GM19193 (cell line): Measurements from ENCODE around the gene OXT.

Experiments used
- POLR2A ChIP-seq: IDR thresholded peaks from 4 replicates; pipeline ENCODE4 v1.6.1; 2011; ENCODE audit not compliant: insufficient read depth, insufficient read length; ENCODE audit errors: extremely low read depth

The OXT gene

GRCh38 chr20:3077618-3078134 is 6.3 kb downstream of the OXT start:
- no peak for TF ChIP-seq POLR2A

DNA sequence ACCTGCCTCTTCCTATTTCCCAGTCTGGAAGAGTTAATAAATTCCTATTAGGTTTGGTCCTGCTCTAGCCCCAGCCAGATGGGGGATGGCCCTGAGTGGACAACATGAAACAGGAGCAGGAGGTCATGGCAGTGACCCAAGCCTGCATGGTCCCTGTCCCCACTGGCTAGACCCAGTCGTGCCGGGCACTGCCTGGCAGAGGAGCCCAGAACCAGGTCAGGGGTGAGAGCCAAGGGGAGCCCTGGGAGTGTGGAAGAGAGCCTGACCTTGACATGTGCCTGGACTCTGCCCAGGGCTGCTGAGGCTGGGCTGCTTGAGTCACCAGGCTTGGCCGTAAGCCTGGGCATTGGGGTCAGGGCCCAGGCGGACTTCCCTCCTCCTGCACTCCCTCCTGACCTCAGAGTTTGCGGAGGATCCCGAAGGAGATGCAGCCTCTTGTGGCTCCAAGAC is 9.5 kb downstream of the OXT start:
- no peak for TF ChIP-seq POLR2A

DNA sequence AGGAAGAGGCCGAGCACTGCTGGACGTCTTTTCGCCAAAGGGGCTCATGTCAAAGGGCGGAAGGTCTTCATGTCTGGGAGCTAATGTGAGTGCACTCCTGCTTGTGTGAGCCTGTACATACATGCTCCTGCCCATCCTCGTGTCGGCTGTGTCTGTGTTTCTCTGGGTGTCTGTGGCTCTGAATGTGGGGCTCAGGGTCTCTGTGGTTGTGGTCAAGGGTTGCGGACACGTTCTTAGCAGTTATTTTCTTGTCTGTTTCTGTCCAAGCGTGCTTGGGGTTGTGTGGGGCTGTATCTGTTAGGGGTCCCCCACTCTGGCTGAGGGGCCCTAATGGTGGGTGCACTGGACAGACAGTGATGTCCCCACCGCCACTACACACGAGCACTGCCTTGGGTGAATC is 10.2 kb downstream of the OXT start:
- no peak for TF ChIP-seq POLR2A

DNA sequence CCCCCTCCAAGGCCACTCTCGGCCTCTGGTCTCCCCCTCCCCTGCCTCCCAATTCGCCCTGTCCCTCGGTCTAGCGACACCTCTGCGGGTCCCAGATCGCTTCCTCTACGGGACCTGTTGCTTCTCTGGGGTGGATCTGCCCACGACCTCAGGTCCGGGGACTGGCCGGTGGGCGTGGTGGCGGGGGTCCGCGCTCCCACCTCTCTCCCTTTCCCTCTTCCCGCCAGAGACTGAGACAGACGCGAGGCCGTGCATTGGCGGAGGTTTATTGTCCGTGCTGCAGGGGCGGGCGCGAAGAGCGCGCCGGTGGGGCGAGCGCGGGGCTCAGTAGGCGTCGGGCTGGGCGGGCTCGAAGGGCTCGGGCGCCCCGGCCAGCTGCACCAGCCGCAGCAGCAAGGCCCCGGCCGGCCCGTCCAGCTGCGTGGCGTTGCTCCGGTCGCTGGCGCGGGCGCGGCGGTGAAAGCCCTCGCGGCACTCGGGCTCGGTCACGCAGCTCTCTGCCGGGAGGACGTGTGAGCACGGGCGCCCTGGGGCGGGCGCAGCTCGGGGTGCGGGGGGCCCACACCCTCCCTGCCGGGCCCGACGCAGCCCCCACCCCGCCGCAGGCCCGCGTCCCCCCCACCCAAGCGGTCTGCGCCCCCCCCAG is 11.0 kb downstream of the OXT start:
- no peak for TF ChIP-seq POLR2A

GRCh38 chr20:3082955-3083952 is 11.8 kb downstream of the OXT start:
- no peak for TF ChIP-seq POLR2A

- no peak for TF ChIP-seq POLR2A
Observed at GRCh38 chr20:3084283-3084985, 13.0 kb downstream of the OXT start, which contains the start of gene AVP. Gene AVP, minus strand, starts transcription at chr20:3084724. Its CDS starts 50 bp downstream, at chr20:3084674.

- TF ChIP-seq POLR2A: no peak
Observed at GRCh38 chr20:3084986-3085360, 13.6 kb downstream of the OXT start.

DNA sequence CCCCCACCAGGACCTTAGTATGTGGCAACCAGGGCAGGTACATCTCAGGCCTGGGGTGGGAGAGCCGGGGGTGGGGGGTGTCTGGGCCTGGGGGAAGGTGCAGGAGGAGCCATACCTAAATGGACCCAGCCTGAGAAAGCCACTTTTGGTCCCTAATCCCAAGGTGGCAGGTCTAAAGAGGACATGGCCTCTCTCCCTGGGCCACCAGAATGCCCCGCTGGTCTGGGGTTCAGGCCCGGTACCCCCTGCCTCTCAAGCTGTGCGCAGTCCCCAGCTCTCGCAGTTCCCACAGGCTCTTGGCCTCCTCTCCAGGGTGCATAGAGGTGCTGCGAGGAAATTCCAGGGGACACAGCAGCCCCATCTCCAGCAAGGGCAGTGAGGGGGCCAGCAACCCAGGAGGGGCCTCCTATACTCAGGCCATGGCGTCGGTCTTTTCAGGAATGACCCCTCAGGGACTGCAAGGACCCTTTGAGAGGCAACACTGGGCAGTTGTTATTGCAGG is 14.2 kb downstream of the OXT start:
- TF ChIP-seq POLR2A: no peak

GRCh38 chr20:3088031-3088430 is 16.6 kb downstream of the OXT start:
- no peak for TF ChIP-seq POLR2A

GRCh38 chr20:3090565-3090964 is 19.1 kb downstream of the OXT start:
- no peak for TF ChIP-seq POLR2A

GRCh38 chr20:3092611-3093379 is 21.4 kb downstream of the OXT start:
- no peak for TF ChIP-seq POLR2A

DNA sequence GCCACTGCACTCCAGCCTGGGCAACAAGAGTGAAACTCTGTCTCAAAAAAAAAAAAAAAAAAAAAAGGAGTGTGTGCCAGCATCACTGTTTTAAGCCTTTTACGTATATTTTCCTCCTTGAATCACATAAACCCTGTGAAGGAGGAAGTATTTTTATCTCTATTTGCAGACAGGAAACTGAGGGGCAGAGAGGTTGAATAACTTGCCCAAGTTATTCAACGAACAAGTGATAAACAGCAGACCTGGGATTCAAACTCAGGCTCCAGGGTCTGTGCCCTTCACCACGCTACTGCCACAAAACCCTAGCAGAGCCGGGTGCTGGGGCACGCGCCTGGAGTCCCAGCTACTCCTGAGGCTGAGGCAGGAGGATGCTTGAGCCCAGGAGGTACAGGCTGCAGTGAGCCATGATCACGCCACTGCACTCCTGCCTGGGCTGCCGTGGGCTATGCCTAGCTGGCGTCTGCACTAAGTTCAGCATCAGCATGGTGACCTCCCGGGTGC is 22.5 kb downstream of the OXT start:
- TF ChIP-seq POLR2A: no peak

- TF ChIP-seq POLR2A: no peak
Observed at GRCh38 chr20:3094848-3095629, 23.6 kb downstream of the OXT start.

- no peak for TF ChIP-seq POLR2A
Observed at GRCh38 chr20:3100480-3100879, 29.1 kb downstream of the OXT start.

- TF ChIP-seq POLR2A: no peak
Observed at GRCh38 chr20:3101251-3101650, 29.8 kb downstream of the OXT start.
